Thyroid gland (tissue), 4 donors: ENCODE results near the gene GIMAP4.

Experiments
- POLR2A ChIP-seq, 2 donors: fragments of 450-650 bp; IDR thresholded peaks; one replicate each; pipeline ENCODE4 v1.6.1; 2017; ENCODE audit warnings: antibody characterized with exemption in 2 of 2, mild to moderate bottlenecking in 2 of 2, moderate library complexity in 1 of 2
- TF ChIP-seq, protein P1 (sequence below), 6 experiments: fragments of 200-600 bp in 3 of 6; fragments of 450-650 bp in 3 of 6; sonication (generic) in 3 of 6; IDR thresholded peaks; one replicate each; pipeline ENCODE4 v1.5.1; 2016 to 2019; ENCODE audit warnings: antibody characterized with exemption in 6 of 6, mild to moderate bottlenecking in 2 of 6, inconsistent platforms in 1 of 6, moderate library complexity in 1 of 6

DNA sequence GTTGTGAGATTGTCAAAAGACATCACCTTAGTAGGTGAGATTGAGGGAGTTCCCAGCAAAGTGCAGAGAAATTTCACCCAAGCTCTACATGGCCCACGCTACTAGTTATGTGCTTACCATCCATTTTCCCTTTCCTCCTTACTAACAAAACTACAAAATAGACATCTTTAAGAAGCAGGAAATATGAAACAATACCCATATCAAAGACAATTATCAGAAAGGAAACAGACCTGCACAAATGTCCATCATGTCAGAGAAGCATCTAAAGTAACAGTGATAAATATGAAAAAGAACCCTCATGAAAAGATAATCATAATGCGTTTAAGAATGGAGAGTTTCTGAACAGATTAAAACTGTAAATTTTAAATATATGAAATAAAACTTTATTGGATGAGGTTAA, 28.2 kb downstream of the GIMAP4 start:
- no peak for TF ChIP-seq POLR2A (IDR thresholded peaks at IDR 0.05)
- TF ChIP-seq, protein P1, sequence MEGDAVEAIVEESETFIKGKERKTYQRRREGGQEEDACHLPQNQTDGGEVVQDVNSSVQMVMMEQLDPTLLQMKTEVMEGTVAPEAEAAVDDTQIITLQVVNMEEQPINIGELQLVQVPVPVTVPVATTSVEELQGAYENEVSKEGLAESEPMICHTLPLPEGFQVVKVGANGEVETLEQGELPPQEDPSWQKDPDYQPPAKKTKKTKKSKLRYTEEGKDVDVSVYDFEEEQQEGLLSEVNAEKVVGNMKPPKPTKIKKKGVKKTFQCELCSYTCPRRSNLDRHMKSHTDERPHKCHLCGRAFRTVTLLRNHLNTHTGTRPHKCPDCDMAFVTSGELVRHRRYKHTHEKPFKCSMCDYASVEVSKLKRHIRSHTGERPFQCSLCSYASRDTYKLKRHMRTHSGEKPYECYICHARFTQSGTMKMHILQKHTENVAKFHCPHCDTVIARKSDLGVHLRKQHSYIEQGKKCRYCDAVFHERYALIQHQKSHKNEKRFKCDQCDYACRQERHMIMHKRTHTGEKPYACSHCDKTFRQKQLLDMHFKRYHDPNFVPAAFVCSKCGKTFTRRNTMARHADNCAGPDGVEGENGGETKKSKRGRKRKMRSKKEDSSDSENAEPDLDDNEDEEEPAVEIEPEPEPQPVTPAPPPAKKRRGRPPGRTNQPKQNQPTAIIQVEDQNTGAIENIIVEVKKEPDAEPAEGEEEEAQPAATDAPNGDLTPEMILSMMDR (IDR thresholded peaks at IDR 0.05), result no peak
